Measurements from ENCODE around the gene CD74. TPM values are rescaled to one million over a fixed set of nuclear protein-coding genes. Genes with fewer than 3 reads are reported as not detected.
"Not testable (repeated sequence)": the region's sequence is repeated elsewhere in the genome, so short reads cannot be mapped to it uniquely, and the experiment has no call there.

The CD74 gene
- polyA plus RNA-seq, 4 donors, result 226 to 343 (median 316) TPM

GRCh38 chr5:150442699-150443080, 30.0 kb upstream of the CD74 start:
- no peak for DNase-seq (ENCODE audit: low read depth in 4 of 4, low spot score in 2 of 4)

- no peak for DNase-seq (ENCODE audit: low read depth in 4 of 4, low spot score in 2 of 4)
These were observed 29.3 kb upstream of the CD74 start for GRCh38 chr5:150441813-150442698.

GRCh38 chr5:150440948-150441812, 28.5 kb upstream of the CD74 start:
- no peak for DNase-seq (ENCODE audit: low read depth in 4 of 4, low spot score in 2 of 4)

- no peak for DNase-seq (ENCODE audit: low read depth in 4 of 4, low spot score in 2 of 4)
These were observed 26.3 kb upstream of the CD74 start for GRCh38 chr5:150438873-150439546.

GRCh38 chr5:150436141-150436680, 23.5 kb upstream of the CD74 start:
- DNase-seq (ENCODE audit: low read depth in 4 of 4, low spot score in 2 of 4), result peak in 1 of 4 donors; percentile 69

GRCh38 chr5:150434464-150434863, 21.8 kb upstream of the CD74 start:
- DNase-seq (ENCODE audit: low read depth in 4 of 4, low spot score in 2 of 4), result no peak

- DNase-seq (ENCODE audit: low read depth in 4 of 4, low spot score in 2 of 4), result no peak
These were observed 18.9 kb upstream of the CD74 start for GRCh38 chr5:150431574-150431973.

- DNase-seq (ENCODE audit: low read depth in 4 of 4, low spot score in 2 of 4), result no peak
These were observed 18.3 kb upstream of the CD74 start for GRCh38 chr5:150431048-150431447.

GRCh38 chr5:150429410-150429873, 16.7 kb upstream of the CD74 start:
- DNase-seq (ENCODE audit: low read depth in 4 of 4, low spot score in 2 of 4), result no peak

GRCh38 chr5:150428978-150429377, 16.3 kb upstream of the CD74 start:
- DNase-seq (ENCODE audit: low read depth in 4 of 4, low spot score in 2 of 4), result no peak

GRCh38 chr5:150428106-150428876, 15.6 kb upstream of the CD74 start:
- DNase-seq (ENCODE audit: low read depth in 4 of 4, low spot score in 2 of 4), result no peak

GRCh38 chr5:150426165-150426564, 13.5 kb upstream of the CD74 start:
- DNase-seq (ENCODE audit: low read depth in 4 of 4, low spot score in 2 of 4), result not testable (repeated sequence)

GRCh38 chr5:150422758-150423157, 10.0 kb upstream of the CD74 start:
- DNase-seq (ENCODE audit: low read depth in 4 of 4, low spot score in 2 of 4), result no peak

- DNase-seq (ENCODE audit: low read depth in 4 of 4, low spot score in 2 of 4), result no peak
These were observed 9.4 kb upstream of the CD74 start for GRCh38 chr5:150422075-150422474.

- DNase-seq (ENCODE audit: low read depth in 4 of 4, low spot score in 2 of 4), result no peak
These were observed 7.0 kb upstream of the CD74 start for GRCh38 chr5:150419630-150420270.

- not testable (repeated sequence) for DNase-seq (ENCODE audit: low read depth in 4 of 4, low spot score in 2 of 4)
These were observed 1.4 kb upstream of the CD74 start for GRCh38 chr5:150413902-150414790.

GRCh38 chr5:150413176-150413901, 629 bp upstream of the CD74 start:
- peak in 1 of 4 donors; percentile 27 for DNase-seq (ENCODE audit: low read depth in 4 of 4, low spot score in 2 of 4)
